Neural progenitor cell (in vitro differentiated cells): ENCODE measurements around the gene OR5F1. TPM values are rescaled to one million over a fixed set of nuclear protein-coding genes. Genes with fewer than 3 reads are reported as not detected.

Experiments
- DNase-seq: peaks from one replicate; pipeline ENCODE4 v3.0.0-alpha.2; 2016; ENCODE audit warnings: low spot score
- H2AFZ ChIP-seq: fragments of 200-600 bp; sonication (generic); replicated peaks from 2 replicates; pipeline ENCODE4 v1.6.1; 2016; ENCODE audit warnings: antibody characterized with exemption
- H3F3A ChIP-seq: fragments of 200-600 bp; sonication (generic); 2 replicates; pipeline ENCODE4 v1.6.1; 2016; ENCODE audit warnings: antibody characterized with exemption, low read depth
- H3K27ac ChIP-seq: fragments of 200-600 bp; sonication (generic); 2 replicates; pipeline ENCODE4 v1.5.1; 2016; ENCODE audit warnings: mild to moderate bottlenecking
- H3K27me3 ChIP-seq: fragments of 200-600 bp; sonication (generic); 2 replicates; pipeline ENCODE4 v1.6.1; 2016; ENCODE audit warnings: mild to moderate bottlenecking, moderate library complexity
- H3K36me3 ChIP-seq: fragments of 200-600 bp; sonication (generic); 2 replicates; pipeline ENCODE4 v1.5.1; 2016
- H3K4me1 ChIP-seq: fragments of 200-600 bp; sonication (generic); 2 replicates; pipeline ENCODE4 v1.6.1; 2016; ENCODE audit warnings: mixed run types
- H3K4me2 ChIP-seq: fragments of 200-600 bp; sonication (generic); 2 replicates; pipeline ENCODE4 v1.6.1; 2016
- H3K4me3 ChIP-seq: fragments of 200-600 bp; sonication (generic); 2 replicates; pipeline ENCODE4 v1.5.1; 2016
- H3K79me2 ChIP-seq: fragments of 200-600 bp; sonication (generic); 2 replicates; pipeline ENCODE4 v1.6.1; 2016; ENCODE audit warnings: low read depth
- H3K9ac ChIP-seq: fragments of 200-600 bp; sonication (generic); 2 replicates; pipeline ENCODE4 v1.6.1; 2016
- H3K9me3 ChIP-seq: fragments of 200-600 bp; sonication (generic); 2 replicates; pipeline ENCODE4 v1.5.1; 2016; ENCODE audit warnings: low read depth
- H4K20me1 ChIP-seq: fragments of 200-600 bp; sonication (generic); 2 replicates; pipeline ENCODE4 v1.6.1; 2016; ENCODE audit warnings: low read depth
- H3K27ac Mint-ChIP-seq: 3 replicates; pipeline ENCODE4 v1.8.0; 2021; ENCODE audit warnings: mixed read lengths
- H3K27me3 Mint-ChIP-seq: 2 replicates; pipeline ENCODE4 v1.8.0; 2022; ENCODE audit warnings: low read depth, mild to moderate bottlenecking, inconsistent platforms, moderate library complexity, mixed read lengths; ENCODE audit not compliant: insufficient read depth
- H3K36me3 Mint-ChIP-seq: 3 replicates; pipeline ENCODE4 v1.8.0; 2021; ENCODE audit warnings: mixed read lengths
- H3K4me1 Mint-ChIP-seq: 3 replicates; pipeline ENCODE4 v1.8.0; 2021; ENCODE audit warnings: mixed read lengths
- H3K4me3 Mint-ChIP-seq: 3 replicates; pipeline ENCODE4 v1.8.0; 2021; ENCODE audit warnings: mild to moderate bottlenecking, moderate library complexity, mixed read lengths
- H3K9me3 Mint-ChIP-seq: 3 replicates; pipeline ENCODE4 v1.8.0; 2020; ENCODE audit warnings: mixed read lengths
- EZH2 ChIP-seq: fragments of 200-600 bp; sonication (generic); IDR thresholded peaks from 2 replicates; pipeline ENCODE4 v1.6.1; 2017; ENCODE audit warnings: antibody characterized with exemption, mild to moderate bottlenecking, moderate library complexity
- EZH2phosphoT487 ChIP-seq: fragments of 200-600 bp; sonication (generic); IDR thresholded peaks from 2 replicates; pipeline ENCODE4 v1.6.1; 2017; ENCODE audit warnings: antibody characterized with exemption
- total RNA-seq: library from RNA; depleted of rRNA; stranded (reverse); fragments of >200 nt; gene quantifications from 2 replicates; pipeline ENCODE4 v1.2.3, GENCODE V29; 2015; ENCODE audit warnings: low replicate concordance
- TF ChIP-seq, protein P1 (sequence below): fragments of 200-600 bp; sonication (generic); IDR thresholded peaks from 2 replicates; pipeline ENCODE4 v1.5.1; 2017; ENCODE audit warnings: antibody characterized with exemption, mild to moderate bottlenecking

OR5F1 gene
- total RNA-seq, 1 donor from 2014 or later = not detected

DNA sequence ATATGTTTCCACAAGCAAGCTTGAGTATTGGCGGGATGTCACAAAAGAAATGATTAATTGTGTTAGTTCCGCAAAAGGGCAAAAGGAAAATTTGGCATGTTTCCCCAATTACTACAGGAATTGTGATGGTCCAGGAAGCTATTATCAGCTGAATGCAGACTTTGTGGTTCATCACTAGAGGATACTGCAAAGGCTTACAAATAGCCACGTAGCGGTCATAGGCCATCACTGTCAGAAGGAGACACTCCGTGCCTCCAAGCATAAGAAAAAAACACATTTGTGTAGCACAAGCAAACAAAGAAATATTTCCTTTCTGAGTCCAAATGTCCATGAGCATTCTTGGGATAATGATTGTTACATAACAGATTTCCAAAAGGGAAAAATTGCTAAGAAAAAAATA lies 26.5 kb downstream of the OR5F1 start:
- Histone ChIP-seq H4K20me1 (no peaks in the 10 kb centered on the region), H3K4me2 (no peak overlapping the region), H3K9ac (no peak overlapping the region), H3K79me2 (no peaks in the 10 kb centered on the region), H3K4me3 (no peak overlapping the region), H2AFZ (no peak overlapping the region), H3K27ac (no peak overlapping the region), H3K27me3 (no peaks in the 10 kb centered on the region), H3K4me1 (no peaks in the 10 kb centered on the region), H3K9me3 (no peaks in the 10 kb centered on the region), H3F3A (no peaks in the 10 kb centered on the region), H3K36me3 (no peaks in the 10 kb centered on the region)
- Mint-ChIP-seq H3K36me3 (no peaks in the 10 kb centered on the region), H3K9me3 (peaks cover 3% of the 10 kb centered on the region), H3K27ac (no peak overlapping the region), H3K4me1 (no peaks in the 10 kb centered on the region), H3K4me3 (no peak overlapping the region), H3K27me3 (no peaks in the 10 kb centered on the region)
- TF ChIP-seq, protein P1, sequence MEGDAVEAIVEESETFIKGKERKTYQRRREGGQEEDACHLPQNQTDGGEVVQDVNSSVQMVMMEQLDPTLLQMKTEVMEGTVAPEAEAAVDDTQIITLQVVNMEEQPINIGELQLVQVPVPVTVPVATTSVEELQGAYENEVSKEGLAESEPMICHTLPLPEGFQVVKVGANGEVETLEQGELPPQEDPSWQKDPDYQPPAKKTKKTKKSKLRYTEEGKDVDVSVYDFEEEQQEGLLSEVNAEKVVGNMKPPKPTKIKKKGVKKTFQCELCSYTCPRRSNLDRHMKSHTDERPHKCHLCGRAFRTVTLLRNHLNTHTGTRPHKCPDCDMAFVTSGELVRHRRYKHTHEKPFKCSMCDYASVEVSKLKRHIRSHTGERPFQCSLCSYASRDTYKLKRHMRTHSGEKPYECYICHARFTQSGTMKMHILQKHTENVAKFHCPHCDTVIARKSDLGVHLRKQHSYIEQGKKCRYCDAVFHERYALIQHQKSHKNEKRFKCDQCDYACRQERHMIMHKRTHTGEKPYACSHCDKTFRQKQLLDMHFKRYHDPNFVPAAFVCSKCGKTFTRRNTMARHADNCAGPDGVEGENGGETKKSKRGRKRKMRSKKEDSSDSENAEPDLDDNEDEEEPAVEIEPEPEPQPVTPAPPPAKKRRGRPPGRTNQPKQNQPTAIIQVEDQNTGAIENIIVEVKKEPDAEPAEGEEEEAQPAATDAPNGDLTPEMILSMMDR = no peak
- TF ChIP-seq EZH2phosphoT487 (no peak), EZH2 (no peak)
- no peak for DNase-seq

DNA sequence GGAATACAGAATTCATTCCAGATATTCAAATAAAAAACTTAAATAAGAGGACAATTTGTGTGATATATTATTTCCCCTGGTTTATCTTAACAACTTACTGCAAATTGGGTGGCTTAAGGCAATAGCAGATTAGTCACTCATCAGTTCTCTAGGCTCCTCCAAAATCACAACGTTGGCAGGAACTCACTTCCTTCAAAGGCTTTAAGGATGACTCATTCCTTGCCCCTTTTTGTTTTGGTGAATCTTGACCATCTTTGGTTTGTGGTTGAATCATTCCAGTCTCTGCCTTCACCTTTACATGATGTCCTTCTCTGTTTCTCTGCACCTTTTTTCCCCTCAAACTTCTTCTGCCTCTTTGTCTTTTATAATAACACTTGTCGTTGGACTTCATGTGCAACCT lies 28.0 kb downstream of the OR5F1 start:
- H3K36me3 ChIP-seq = no peaks in the 10 kb centered on the region
- H3K36me3 Mint-ChIP-seq = no peaks in the 10 kb centered on the region
- no peaks in the 10 kb centered on the region for H3K27me3 Mint-ChIP-seq
- no peak for DNase-seq
- H3K4me3 Mint-ChIP-seq = no peak overlapping the region
- no peaks in the 10 kb centered on the region for H3K4me1 ChIP-seq
- no peak overlapping the region for H2AFZ ChIP-seq
- no peaks in the 10 kb centered on the region for H4K20me1 ChIP-seq
- H3K27ac ChIP-seq = no peak overlapping the region
- no peaks in the 10 kb centered on the region for H3K4me1 Mint-ChIP-seq
- peaks cover 3% of the 10 kb centered on the region for H3K9me3 Mint-ChIP-seq
- no peaks in the 10 kb centered on the region for H3F3A ChIP-seq
- H3K4me2 ChIP-seq = no peak overlapping the region
- H3K27ac Mint-ChIP-seq = no peak overlapping the region
- H3K9ac ChIP-seq = no peak overlapping the region
- H3K4me3 ChIP-seq = no peak overlapping the region
- H3K9me3 ChIP-seq = no peaks in the 10 kb centered on the region
- no peaks in the 10 kb centered on the region for H3K27me3 ChIP-seq
- H3K79me2 ChIP-seq = no peaks in the 10 kb centered on the region
- TF ChIP-seq, protein P1 = no peak
- TF ChIP-seq EZH2phosphoT487 = no peak
- no peak for TF ChIP-seq EZH2

DNA sequence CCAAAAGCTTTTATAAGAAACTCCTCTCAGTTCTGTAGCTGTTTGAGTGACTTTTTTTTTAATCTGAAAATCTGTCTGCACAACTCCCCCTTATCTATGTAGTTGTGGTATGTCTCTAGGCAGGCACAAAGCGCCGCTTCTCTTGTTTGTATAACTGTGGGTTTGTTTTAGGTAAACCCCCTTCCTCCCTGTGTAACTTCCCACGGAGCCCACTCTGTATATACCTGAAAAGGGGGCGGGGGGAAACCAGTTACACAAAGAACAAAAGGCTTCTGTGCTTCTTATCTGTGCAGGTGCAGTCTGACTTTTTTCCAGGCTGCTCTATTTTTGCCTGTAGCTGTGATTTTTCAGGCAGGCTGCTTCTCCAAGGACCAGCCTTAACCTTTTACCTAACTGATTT lies 37.9 kb downstream of the OR5F1 start:
- Mint-ChIP-seq H3K4me1 (no peaks in the 10 kb centered on the region), H3K4me3 (no peak overlapping the region), H3K36me3 (no peaks in the 10 kb centered on the region), H3K27ac (no peak overlapping the region), H3K27me3 (no peaks in the 10 kb centered on the region), H3K9me3 (no peaks in the 10 kb centered on the region)
- Histone ChIP-seq H3F3A (no peaks in the 10 kb centered on the region), H3K4me2 (no peak overlapping the region), H3K9ac (no peak overlapping the region), H2AFZ (peak overlapping the region; percentile 32), H3K27ac (no peak overlapping the region), H3K79me2 (no peaks in the 10 kb centered on the region), H3K4me3 (no peak overlapping the region), H3K36me3 (no peaks in the 10 kb centered on the region), H3K9me3 (no peaks in the 10 kb centered on the region), H4K20me1 (no peaks in the 10 kb centered on the region), H3K4me1 (no peaks in the 10 kb centered on the region), H3K27me3 (no peaks in the 10 kb centered on the region)
- TF ChIP-seq, protein P1 = no peak
- no peak for TF ChIP-seq EZH2
- TF ChIP-seq EZH2phosphoT487 = no peak
- DNase-seq = no peak
